PC-9 (cell line): Measurements from ENCODE around the gene GMEB2. TPM values are rescaled to one million over a fixed set of nuclear protein-coding genes. Genes with fewer than 3 reads are reported as not detected.

Source experiments
- BruUV-seq: library from RNA; stranded (reverse); fragments of 400-500 nt; replicated peaks from 2 replicates; lab custom pipeline; 2021; lab: Mats Ljungman, UMichigan
- CTCF ChIA-PET: fragments of 300-600 bp; sonication (Branson Sonifier 250); formaldehyde crosslinking; loops from one replicate; lab custom pipeline; 2022; ENCODE audit warnings: antibody characterized with exemption; lab: Charles Lee
- POLR2A ChIA-PET: fragments of 300-600 bp; sonication (Branson Sonifier 250); formaldehyde crosslinking; loops from one replicate; lab custom pipeline; 2022; ENCODE audit warnings: antibody characterized with exemption; ENCODE audit not compliant: unreplicated experiment; lab: Charles Lee
- DNase-seq, 2 experiments: peaks; one replicate each; pipeline versions ENCODE4 v3.0.0 to v3.0.0-alpha.2; 2015 to 2022; ENCODE audit warnings: mixed read lengths in 1 of 2
- H2AFZ ChIP-seq: fragments of 200-600 bp; sonication (generic); 2 replicates; pipeline ENCODE4 v1.8.1; 2017; ENCODE audit warnings: antibody characterized with exemption
- H3F3A ChIP-seq: fragments of 200-600 bp; sonication (generic); 2 replicates; pipeline ENCODE4 v1.8.1; 2017; ENCODE audit warnings: antibody characterized with exemption, mild to moderate bottlenecking, low read depth; ENCODE audit not compliant: insufficient read depth
- H3K27ac ChIP-seq: fragments of 200-600 bp; sonication (generic); 2 replicates; pipeline ENCODE4 v1.6.1; 2016; ENCODE audit warnings: mixed run types
- H3K27me3 ChIP-seq: fragments of 200-600 bp; sonication (generic); 2 replicates; pipeline ENCODE4 v1.6.1; 2016; ENCODE audit warnings: low read depth, mixed run types; ENCODE audit not compliant: insufficient read depth
- H3K36me3 ChIP-seq: fragments of 200-600 bp; sonication (generic); 2 replicates; pipeline ENCODE4 v1.6.1; 2016; ENCODE audit warnings: low read depth, mixed run types
- H3K4me1 ChIP-seq: fragments of 200-600 bp; sonication (generic); replicated peaks from 2 replicates; pipeline ENCODE4 v1.6.1; 2016; ENCODE audit warnings: mixed run types; ENCODE audit not compliant: insufficient read depth
- H3K4me2 ChIP-seq: fragments of 200-600 bp; sonication (generic); 2 replicates; pipeline ENCODE4 v1.6.1; 2017; ENCODE audit warnings: mixed run types
- H3K4me3 ChIP-seq: fragments of 200-600 bp; sonication (generic); 2 replicates; pipeline ENCODE4 v1.6.1; 2016; ENCODE audit warnings: mixed run types
- H3K79me2 ChIP-seq: fragments of 200-600 bp; sonication (generic); 2 replicates; pipeline ENCODE4 v1.6.1; 2017; ENCODE audit warnings: low read depth, mixed run types
- H3K9me2 ChIP-seq: fragments of 200-600 bp; sonication (generic); 2 replicates; pipeline ENCODE4 v1.8.1; 2017; ENCODE audit warnings: mild to moderate bottlenecking; ENCODE audit not compliant: insufficient read depth
- H3K9me3 ChIP-seq: fragments of 200-600 bp; sonication (generic); 2 replicates; pipeline ENCODE4 v1.8.1; 2016; ENCODE audit warnings: low read depth; ENCODE audit not compliant: insufficient read depth
- H4K20me1 ChIP-seq: fragments of 200-600 bp; sonication (generic); 2 replicates; pipeline ENCODE4 v1.8.1; 2017; ENCODE audit not compliant: insufficient read depth
- EZH2 ChIP-seq: fragments of 200-600 bp; sonication (generic); IDR thresholded peaks from 2 replicates; pipeline ENCODE4 v1.8.0; 2017; ENCODE audit warnings: antibody characterized with exemption, low read depth
- intact Hi-C: fragments of 100-400 bp; cut with micrococcal nuclease; formaldehyde crosslinking; loops from one replicate; pipeline ENCODE4 v1.10.0; 2022; ENCODE audit not compliant: unreplicated experiment
- total RNA-seq: library from RNA; stranded (reverse); gene quantifications from 2 replicates; pipeline ENCODE4 v1.2.3, GENCODE V29; 2021
- TF ChIP-seq, protein P1 (sequence below): fragments of 200-600 bp; sonication (generic); conservative IDR thresholded peaks from 2 replicates; pipeline ENCODE4 v1.6.1; 2017; ENCODE audit warnings: mixed run types, antibody characterized with exemption, mild to moderate bottlenecking, moderate library complexity

GMEB2 gene
- total RNA-seq, 1 experiment from 2014 or later, result 19.3 TPM

DNA sequence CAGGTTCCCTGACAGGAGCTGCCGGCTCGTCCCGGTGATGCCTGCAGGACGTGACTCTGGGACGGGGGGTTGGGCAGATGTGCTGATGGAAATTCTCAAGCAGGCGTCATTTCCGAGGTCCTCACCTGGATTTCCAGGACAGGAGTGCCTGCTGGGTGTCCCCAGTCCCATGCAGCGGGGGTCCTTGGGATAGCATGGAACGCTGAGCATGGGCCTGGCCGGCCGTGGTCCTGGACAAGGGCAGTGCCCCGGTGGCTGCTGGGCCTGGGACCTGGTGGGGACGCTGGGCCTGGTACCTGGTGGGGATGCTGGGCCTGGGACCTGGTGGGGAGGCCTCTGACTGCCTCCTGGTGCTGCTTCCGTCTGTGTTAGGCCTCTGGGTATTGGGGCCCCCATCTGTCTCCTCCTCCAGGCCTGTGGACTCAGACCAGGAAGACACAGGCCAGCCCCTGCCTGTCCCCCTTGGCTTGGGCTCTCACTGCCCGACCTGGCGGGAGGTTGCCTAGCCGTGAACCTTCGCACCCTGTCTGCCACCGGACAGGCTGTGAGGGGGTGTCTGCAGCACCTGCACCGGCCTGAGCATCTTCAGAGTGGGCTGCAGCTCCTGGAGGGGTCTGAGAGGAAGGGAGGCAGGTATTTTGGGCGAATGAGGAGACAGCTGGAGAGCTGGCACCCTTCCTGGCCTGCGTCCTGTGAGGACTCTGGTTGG, 37.4 kb upstream of the GMEB2 start:
- no peak overlapping the region for H3K4me3 ChIP-seq
- no peaks in the 10 kb centered on the region for H4K20me1 ChIP-seq

DNA sequence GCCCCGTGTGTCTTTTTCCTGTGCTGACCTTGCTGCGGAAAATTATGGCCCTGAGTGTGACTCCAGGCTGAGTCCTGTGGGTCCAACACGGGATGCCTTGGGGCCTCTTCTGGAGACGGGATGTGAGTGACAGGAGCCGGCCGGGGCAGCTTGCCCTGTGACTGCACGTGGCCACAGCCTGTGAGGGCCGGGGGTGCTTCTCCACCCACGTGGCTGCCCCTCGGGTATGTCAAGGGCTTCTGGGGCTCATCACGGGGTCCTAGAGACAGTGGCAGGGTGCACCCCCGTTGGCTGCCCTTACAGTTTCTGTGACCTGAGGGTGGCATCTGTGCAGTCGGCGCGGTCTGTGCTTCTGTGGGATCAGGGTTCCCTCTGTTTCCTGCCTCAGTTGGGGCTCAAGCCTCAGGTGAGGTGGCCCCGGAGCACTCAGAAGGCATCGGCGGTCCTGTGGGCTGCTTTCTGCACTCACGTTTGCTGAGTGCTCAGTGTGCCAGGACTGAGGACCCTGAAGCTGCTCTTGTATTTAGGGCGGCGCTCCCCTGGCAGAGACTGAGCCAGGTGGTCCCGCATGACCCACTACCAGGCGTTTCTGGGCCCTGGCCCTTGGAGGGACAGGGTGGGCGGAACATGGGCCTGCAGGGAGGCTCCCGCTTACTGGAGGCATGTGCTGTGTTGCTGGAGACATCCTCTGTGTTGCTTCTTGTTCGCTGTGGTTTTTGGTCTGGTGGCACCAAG, 36.6 kb upstream of the GMEB2 start:
- no peak for TF ChIP-seq EZH2
- TF ChIP-seq, protein P1, sequence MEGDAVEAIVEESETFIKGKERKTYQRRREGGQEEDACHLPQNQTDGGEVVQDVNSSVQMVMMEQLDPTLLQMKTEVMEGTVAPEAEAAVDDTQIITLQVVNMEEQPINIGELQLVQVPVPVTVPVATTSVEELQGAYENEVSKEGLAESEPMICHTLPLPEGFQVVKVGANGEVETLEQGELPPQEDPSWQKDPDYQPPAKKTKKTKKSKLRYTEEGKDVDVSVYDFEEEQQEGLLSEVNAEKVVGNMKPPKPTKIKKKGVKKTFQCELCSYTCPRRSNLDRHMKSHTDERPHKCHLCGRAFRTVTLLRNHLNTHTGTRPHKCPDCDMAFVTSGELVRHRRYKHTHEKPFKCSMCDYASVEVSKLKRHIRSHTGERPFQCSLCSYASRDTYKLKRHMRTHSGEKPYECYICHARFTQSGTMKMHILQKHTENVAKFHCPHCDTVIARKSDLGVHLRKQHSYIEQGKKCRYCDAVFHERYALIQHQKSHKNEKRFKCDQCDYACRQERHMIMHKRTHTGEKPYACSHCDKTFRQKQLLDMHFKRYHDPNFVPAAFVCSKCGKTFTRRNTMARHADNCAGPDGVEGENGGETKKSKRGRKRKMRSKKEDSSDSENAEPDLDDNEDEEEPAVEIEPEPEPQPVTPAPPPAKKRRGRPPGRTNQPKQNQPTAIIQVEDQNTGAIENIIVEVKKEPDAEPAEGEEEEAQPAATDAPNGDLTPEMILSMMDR, result no peak
- ChIA-PET CTCF (no interaction called here), POLR2A (no interaction called here)
- H3K4me2 ChIP-seq, result no peak overlapping the region
- H3K9me2 ChIP-seq, result no peaks in the 10 kb centered on the region
- BruUV-seq, result no TSS peak
- peaks cover 10% of the 10 kb centered on the region for H3K4me1 ChIP-seq
- peaks cover 25% of the 10 kb centered on the region for H3K79me2 ChIP-seq
- no peaks in the 10 kb centered on the region for H4K20me1 ChIP-seq
- intact Hi-C loops, result no loop called here
- H3K4me3 ChIP-seq, result no peak overlapping the region
- H2AFZ ChIP-seq, result no peak overlapping the region
- no peaks in the 10 kb centered on the region for H3K27me3 ChIP-seq
- H3F3A ChIP-seq, result no peaks in the 10 kb centered on the region
- H3K27ac ChIP-seq, result no peak overlapping the region
- no peak for DNase-seq
- H3K9me3 ChIP-seq, result no peaks in the 10 kb centered on the region
- H3K36me3 ChIP-seq, result peaks cover 20% of the 10 kb centered on the region

More for the DNA sequence above, 37.4 kb upstream of the GMEB2 start:
- BruUV-seq, result no TSS peak
- POLR2A ChIA-PET, result no interaction called here
- Histone ChIP-seq H3K4me2 (no peak overlapping the region), H3K27ac (no peak overlapping the region), H3F3A (no peaks in the 10 kb centered on the region), H3K9me2 (no peaks in the 10 kb centered on the region), H3K4me1 (peaks cover 7% of the 10 kb centered on the region), H3K9me3 (no peaks in the 10 kb centered on the region), H3K79me2 (peaks cover 18% of the 10 kb centered on the region), H2AFZ (no peak overlapping the region), H3K36me3 (peaks cover 20% of the 10 kb centered on the region), H3K27me3 (no peaks in the 10 kb centered on the region)
- no peak for TF ChIP-seq EZH2
- TF ChIP-seq, protein P1, result no peak
- intact Hi-C loops, result no loop called here
- DNase-seq, result no peak
- CTCF ChIA-PET, result no interaction called here

DNA sequence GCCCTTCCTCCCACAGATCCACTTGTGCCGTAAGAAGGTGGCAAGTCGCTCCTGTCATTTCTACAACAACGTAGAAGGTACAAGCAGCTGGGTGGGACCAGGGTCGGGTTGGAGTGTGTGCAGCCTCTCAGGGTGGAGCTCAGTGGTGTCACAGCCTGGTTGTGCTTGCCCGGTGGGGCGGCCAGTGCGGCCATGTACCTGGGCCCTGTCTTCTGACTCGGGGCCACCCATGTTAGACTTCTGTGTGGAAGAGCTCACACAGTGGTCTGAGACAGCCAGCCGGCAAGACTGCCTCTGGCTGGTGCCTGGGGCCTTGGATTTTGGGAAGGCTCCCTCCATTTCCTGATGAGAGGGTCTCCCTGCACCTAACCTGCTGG, 35.9 kb upstream of the GMEB2 start:
- Histone ChIP-seq H3K36me3 (peaks cover 20% of the 10 kb centered on the region), H3K4me2 (no peak overlapping the region), H3K4me1 (peaks cover 12% of the 10 kb centered on the region), H3K4me3 (no peak overlapping the region), H3K9me2 (no peaks in the 10 kb centered on the region), H3K79me2 (peaks cover 25% of the 10 kb centered on the region), H3K27me3 (no peaks in the 10 kb centered on the region), H2AFZ (no peak overlapping the region), H3F3A (no peaks in the 10 kb centered on the region), H3K27ac (no peak overlapping the region), H4K20me1 (no peaks in the 10 kb centered on the region), H3K9me3 (no peaks in the 10 kb centered on the region)
- intact Hi-C loops, result no loop called here
- TF ChIP-seq, protein P1, result no peak
- TF ChIP-seq EZH2, result no peak
- no peak for DNase-seq
- CTCF ChIA-PET, result no interaction called here
- POLR2A ChIA-PET, result no interaction called here
- BruUV-seq, result no TSS peak
